GM21737 (cell line): ENCODE results near the gene TMEM184B.
"Not testable (repeated sequence)": the region's sequence is repeated elsewhere in the genome, so short reads cannot be mapped to it uniquely, and the experiment has no call there.

Source experiments
- ATAC-seq: cut with Tn5 transposase; IDR thresholded peaks from one replicate; pipeline ENCODE4 v1.9.1; 2021; ENCODE audit warnings: mild to moderate bottlenecking, moderate library complexity; ENCODE audit not compliant: unreplicated experiment

TMEM184B gene

DNA sequence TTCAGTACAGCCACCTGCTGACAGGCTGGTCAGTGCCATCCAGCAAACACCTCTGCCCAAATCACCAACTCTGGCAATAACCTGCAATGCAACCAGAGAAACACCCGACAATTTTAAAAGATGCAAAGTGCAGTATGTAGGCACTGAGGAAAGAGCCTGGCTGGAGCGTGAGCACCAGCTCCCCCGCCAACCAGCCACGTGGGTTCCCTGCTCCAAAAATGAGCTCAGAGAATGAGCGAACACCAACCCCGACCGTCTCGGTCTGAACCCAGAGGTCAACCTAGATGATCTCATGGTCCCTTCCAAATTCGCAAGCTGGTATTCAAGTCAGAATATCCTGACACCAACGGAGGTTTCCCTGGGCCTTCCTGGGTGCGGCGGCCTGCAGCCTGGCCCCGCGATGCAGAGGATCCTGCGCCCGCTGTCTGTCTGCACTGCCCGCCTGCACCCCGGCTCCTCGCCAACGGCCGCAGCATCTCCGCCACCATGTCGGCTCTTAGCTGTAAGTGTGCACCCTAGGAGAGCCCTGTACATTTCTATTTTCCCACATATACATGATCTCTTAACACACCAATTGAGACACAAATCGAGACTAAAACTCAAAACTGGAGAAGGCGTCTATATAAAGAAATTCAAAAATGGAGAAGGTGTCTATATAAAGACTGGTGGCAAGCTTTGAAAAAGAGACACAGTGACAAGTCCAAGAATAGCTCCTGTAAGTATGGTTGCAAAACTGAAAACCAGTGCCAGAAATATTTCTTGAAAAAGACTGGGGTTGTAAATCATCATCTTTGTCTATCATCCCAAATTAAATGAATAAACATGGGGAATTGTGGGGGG is 22.8 kb downstream of the TMEM184B start:
- ATAC-seq, result no peak

DNA sequence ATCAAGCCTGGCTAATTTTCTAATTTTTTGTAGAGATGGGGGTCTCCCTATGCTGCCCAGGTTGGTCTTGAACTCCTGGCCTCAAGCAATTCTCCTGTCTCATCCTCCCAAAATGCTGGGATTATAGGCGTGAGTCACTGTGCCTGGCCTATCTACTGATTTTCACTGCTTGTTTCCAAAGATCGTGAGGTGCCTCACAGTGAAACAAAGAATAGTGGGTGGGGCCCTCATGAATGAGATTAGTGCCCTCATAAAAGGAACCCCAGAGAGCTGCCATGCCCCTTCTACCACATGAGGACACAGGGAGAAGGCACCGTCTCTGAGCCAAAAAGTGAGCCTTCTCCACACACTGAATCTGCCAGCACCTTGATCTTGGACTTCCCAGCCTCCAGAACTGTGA is 23.5 kb downstream of the TMEM184B start:
- ATAC-seq, result no peak

DNA sequence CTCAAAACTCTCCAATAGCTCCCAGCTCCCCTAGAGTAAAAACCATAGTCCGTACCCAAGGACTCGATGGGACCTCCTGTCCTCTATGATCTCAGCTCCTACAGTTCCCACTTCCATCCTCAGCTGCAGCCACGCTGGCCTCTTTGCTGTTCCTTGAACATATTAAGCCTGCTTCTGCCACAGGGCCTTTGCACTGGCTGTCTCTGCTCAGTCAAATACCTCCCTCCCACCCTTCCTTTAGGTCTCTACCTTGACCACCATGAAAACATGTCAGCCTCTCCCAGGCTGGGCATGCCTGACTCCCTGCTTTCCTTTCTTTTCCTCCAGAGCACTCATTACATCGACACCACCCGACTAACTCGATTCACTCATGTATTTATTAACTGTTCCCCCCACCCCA is 24.5 kb downstream of the TMEM184B start:
- no peak for ATAC-seq

DNA sequence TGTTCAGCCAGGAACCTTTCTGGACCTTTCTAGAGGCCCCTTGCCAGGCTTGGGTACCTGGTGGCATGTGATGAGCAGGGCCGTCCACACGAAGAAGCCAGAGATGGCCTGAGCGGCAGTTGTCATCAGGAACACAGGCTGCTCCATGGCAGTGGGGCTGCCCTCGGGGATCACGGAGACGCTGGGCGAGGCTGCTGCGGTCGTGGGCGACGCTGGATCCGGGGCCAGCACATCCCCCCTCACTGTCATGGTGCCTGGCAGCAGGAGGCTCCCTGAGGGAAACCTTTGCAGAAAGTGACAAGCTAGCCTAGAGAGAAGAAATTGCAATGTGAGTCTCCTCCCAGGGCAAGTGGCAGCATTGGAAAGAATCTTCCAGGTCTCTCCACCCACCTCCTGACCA is 25.1 kb downstream of the TMEM184B start:
- ATAC-seq, result no peak

DNA sequence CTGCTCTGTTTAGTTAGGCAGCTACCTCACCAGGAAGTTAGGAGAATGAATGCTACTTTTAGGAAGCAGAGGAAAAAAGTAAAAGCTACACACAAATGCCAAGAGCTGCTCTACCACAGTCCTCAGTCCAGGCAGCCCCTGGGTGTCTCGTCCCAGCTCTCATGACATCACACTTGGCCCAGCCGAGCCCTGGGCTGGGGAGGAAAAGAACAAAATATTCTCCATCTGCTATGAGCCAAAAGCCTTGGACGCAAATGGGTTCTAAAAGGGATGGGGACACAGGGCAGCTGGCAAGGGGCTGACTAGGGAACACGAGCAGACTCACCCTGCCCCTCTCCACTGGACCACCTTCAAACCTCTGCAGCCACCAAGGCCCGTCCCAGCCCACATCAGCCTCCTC is 26.1 kb downstream of the TMEM184B start:
- no peak for ATAC-seq

DNA sequence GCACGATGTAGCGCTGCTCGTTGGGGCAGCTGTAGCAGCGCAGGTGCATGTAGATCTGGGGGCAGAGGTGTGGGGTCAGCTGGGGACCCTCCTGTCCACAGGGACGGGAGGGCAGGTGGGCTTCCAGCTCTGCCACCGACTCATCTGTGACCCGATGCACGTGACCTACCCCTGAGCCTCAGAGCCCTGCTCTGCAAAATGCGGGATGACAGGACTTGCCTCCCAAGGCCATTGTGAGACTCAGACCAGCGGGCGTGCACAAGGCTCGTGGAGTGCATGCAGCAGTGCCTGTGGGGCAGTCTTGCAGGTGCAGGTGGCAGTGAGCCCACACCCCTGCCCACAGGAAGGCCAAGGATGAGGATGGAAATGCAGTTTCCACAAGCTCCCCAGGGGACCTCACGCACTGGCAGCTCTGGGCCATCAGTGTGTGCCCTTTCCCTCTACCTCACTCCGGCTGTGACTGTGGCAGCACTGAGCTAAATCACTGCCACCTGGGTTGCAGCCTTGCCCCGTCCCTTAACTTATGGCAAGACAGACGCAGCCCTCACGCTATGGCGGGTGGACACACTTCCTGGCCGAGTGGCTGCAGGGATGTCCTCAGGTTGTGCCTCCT is 26.7 kb downstream of the TMEM184B start:
- no peak for ATAC-seq

DNA sequence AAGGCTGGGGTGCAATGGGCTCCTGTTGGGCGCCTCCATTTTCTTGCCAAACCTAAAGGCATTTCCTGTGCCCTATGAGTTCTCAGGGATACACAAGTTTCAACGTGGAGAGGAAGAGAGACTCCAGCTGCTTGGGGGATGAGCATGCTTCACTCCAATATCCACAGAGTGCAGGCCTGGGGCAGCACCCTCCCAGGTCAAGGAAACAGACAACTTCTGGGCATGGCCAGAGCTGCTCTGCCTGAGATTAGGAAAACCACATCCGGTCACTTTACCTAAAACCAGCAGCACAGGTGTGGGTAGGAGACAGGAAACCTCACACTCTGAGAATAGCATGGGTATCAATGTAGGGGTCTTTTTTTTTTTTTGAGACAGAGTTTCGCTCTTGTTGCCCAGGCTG is 28.7 kb downstream of the TMEM184B start:
- ATAC-seq, result no peak

DNA sequence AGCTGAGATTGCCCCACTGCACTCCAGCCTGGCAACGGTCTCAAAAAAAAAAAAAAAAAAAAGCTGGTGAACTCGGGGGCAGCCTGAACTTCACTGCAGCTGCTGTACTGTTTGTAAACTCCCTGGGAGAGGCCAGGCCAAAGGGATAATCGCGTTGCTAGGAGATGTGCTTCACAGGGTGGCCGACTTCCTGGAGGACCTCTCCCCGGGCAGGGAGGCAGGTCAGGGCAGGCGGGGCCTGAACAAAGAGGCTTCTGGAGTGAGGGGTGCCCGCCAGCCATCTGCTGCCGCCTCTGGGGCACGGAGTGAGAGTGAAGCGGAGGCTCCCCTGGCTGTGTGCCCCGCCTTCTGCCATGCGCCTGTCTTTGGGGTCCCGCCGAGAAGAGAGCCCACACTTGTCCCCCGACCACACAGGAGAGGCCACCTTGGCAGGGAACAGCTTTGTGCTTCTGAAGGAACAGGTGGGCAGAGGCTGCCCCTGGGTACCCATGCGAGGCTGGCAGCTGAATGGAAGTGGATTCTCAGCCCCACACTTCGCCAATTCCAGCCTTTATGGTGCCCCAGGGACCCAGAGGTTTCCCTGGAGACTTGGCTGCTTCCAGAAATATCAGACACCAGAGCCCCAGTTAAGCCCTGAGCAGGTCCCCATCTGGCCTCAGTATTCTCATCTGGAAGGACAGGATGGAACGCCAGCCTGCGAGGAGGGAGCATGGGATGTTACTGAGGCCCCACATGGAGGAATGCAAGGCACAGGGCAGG is 29.6 kb downstream of the TMEM184B start:
- no peak for ATAC-seq

DNA sequence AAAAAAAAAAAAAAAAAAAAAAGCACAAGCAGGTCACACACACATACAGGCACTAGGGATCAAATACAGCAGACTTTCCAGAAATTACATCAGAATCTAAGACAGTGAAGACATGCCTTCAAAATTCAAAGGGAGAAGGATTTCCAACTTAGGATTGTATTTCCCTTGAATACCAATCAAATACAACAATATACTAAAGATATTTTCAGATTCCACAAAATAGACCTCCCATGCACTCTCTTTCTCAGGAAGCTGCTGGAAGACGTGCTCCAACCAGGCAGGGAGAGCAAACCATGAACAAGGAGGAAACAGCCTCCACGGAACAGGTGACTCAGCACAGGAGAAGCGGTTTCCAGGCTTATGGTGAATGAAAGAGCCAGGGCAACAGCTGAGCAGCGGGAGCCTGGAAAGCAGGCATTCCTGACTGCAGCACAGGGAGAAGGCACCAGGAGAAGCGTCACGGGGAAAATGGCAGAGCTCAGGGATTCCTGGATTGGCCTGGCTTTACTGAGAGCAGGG is 32.0 kb downstream of the TMEM184B start:
- no peak for ATAC-seq

DNA sequence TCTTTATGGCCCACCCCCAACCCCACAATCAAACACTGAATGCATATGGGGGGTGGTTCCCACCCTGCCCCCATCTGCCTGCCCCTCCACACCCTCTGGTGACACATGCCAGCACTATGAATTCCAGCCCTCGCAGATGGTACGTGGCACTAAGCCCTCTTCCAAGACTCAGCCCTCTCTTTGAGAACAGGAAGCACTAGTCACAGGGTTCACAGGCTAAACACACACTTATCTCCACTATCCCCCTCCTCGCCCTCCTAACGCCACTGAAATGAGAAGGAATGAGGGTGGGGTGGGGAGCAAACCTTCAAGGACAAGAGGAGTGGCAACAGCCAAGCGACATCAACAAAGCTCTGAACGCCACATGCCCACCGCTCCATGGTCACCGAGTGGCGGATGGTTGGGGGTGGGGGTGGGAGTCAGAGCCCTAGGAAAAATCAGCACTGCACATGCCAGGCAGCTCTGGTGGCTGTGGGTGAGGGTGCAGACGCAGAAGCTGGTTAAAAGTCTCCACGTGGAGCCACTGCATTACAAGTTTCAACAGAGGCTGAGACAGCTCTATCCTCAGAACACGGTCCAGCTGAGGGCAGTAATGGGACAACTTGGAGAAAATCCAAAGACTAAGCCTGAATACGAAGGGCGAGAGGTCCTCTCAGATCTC is 33.6 kb downstream of the TMEM184B start:
- no peak for ATAC-seq

DNA sequence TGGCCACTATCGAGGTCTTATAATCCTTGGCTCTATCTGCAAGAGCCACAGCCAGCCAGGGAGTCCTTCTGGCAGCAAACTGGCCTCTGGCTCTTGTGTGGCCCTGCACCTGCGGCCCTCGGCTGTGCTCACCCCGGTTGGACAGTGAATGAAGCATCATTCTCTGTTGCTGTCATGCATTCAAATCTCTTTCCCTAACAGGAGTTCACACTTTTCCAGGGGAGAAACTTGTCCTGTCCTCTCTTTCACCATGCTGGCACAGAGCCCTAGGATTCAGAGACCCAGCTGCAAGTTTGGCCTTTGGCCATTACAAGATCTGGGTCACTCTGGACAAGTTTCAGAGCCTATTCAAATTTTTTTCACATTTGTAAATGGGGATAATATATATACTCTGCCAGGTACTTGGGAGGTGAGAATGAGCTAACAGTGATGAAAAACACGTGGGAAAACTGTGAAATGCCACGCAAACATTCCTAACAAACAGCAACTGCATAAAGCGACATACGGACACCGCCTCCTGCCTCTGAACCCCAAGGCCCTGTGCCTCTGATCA is 34.2 kb downstream of the TMEM184B start:
- no peak for ATAC-seq

DNA sequence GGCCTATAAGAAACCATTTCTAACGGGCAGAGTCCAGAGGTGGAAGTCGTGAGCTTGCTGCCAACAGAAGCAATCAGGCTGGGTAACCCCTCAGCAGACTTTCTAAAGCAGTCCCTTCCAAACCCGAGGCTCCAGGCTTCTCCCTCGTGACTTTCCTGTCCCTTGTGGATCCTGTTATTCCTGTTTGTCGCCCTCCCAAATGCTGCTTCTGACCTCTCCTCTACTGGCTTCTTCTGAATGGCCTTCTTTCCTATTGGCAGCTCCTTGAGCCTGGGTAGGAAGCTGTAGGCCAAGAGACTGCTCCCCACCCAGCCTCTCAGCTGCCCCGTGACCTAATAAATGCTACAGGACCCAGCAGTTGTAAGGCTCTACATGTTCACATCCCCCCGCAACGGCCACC is 36.0 kb downstream of the TMEM184B start:
- no peak for ATAC-seq

DNA sequence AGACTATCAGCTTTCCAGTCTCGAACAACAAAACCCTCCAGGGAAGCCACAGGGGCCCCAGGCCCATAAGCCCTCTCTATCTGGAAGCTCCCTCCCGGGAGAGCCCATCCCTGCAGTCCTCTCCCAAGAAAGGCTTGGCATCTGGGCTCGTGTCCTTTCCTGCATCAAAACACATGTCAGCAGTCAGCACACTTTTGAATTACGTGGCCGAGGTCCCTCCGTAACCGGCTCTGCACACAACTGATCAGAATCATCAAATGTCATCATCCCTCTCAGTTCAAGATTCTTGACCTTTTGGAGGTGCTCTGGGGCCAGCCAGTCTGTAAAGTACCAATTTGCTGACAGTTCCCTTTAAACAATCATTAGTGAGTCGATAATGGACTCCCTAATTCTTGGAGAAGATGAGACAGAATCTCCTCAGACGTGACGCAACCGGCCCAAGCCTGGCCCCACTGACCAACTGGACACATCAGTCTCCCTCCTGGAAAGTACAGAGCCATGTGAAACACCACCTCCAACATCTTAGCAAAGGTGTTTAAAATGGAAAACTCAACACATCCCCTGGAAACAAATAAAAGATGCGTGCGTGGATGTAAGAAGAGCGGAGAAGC is 37.5 kb downstream of the TMEM184B start:
- ATAC-seq, result no peak

DNA sequence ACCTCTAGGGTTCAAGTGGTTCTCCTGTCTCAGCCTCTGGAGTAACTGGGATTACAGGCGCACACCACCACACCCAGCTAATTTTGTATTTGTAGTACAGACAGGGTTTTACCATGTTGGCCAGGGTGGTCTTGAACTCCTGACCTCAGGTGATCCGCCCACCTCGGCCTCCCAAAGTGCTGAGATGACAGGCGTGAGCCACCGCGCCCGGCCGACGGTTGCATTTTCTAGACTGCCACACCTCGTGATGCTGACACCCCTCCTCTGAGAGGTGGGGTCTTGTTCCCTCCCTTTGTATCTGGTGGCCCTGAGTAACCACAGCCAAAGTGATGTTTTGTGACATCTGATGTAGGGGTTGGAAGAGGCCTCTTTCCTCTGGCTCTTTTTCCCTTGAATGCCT is 39.0 kb downstream of the TMEM184B start:
- ATAC-seq, result not testable (repeated sequence)

DNA sequence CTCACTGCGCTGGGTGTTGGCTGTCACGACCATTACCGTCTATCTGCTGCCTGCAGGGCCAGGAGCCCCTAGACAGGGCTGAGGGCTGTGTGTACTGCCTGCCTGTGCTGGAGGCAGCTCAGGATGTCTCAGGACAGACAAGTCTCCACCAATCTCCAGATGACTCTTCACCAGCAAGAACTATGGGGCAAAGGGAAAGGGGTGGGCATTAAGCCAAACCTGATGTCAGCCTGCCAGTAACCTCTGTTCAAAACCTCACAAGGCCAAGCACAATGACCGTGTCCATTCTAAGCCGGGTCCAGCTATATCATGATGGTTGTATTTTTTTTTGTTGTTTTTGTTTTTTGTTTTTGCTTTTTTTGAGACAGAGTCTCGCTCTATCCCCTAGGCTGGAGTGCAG is 39.4 kb downstream of the TMEM184B start:
- no peak for ATAC-seq

DNA sequence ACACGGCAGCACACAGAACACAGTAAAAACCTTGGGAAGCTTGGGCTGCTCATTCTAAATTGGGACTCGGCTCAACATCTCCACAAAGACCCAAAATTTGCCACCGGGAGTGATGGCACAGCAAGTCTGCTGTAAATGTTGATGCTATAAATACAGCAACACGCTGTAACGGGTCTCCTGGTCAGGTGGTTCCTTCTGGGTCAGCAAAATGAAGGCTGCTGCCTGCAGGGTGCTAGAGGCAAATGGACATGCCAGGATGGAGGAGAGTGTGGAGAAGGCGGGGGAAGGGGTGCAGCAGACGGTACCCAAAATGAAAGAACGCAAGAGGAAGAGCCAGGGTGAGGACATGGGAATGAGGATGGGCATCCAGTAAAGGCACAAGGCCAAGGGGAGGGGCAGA is 40.6 kb downstream of the TMEM184B start:
- ATAC-seq, result no peak

DNA sequence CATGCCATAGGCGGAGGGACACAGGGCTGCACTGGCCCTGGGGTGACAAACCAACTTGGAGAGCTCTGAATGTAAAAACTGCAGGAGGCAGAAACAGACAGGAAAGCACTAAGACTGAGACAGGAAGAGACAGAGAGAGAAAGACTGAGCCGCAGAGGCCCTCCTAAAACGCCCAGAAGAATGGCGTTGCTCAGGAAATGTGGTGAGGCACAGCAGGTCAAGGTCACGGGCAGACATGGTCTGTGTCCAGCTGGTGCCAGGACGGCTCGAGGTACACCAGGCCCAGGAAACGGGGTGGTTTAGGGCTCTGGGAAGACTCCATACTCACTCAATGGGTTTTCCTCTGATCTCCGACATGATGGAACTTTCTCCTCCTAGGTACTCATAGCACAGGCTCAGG is 41.9 kb downstream of the TMEM184B start:
- no peak for ATAC-seq

DNA sequence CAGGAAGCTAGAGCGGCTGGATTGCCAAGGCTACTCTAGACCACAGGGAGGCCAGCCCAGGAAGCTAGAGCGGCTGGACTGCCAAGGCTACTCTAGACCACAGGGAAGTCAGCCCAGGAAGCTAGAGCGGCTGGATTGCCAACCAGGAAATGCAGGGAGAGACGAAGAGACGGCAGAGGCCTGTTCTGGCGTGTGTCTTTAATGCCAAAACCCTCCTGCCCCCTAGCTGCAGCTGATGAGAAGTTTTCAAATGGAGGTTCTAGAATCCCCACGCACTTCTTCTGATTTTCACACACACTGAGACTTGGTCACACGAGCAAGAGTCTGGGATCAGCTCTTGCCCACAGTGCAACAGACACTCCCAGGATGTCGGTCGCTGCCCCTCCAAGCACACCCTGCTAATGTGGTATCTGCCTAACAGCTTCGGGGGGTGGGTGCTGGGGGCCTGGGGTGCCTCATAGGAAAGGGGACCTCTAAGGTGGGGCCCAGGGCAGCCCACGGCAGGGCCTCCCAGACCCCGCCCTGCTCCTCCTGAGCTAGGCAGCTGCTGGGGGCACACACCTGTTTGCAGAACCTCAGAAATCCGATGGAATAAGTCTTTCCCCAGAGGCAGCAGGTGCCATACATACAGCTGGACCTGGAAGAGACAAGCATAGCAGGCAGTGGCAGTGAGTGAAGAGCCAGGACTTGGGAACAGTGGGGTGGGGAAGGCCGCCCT is 42.5 kb downstream of the TMEM184B start:
- ATAC-seq, result no peak

DNA sequence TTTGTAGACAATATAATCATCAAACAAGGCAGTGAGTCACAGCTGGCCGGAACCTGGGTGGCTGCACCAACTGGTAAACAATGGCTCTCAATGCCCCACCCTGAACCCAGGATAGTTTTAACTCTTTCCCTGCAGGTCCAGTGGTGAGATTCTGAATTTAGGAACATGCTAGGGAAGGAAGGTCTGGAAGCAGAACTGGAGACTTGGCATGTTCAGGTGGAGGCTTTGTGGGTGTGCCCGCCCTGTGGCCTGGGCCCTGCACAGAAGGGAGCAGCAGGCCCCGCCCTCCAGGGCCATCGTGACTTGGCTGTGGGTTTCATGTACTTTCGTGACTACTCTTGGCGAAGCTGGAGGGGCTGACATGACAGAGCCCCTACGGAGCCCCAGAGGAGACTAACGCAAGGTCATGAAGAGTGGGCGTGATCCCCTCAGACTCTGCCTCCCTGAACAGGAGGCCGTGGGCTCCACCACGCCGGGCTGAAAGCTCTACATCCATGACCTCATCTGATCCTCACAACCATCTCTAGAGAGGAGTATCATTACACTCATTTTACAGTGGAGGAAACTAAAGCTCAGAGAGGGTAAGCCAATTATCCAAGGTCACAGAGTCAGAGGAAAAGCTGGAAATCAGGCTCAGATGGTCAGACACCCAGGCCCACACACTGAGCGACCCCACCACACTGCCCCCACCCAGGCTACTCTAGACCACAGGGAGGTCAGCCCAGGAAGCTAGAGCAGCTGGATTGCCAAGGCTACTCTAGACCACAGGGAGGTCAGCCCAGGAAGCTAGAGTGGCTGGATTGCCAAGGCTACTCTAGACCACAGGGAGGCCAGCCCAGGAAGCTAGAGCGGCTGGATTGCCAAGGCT is 43.7 kb downstream of the TMEM184B start:
- ATAC-seq, result no peak
